HepG2 (cell line): ENCODE results near the gene UQCC2. TPM values are rescaled to one million over a fixed set of nuclear protein-coding genes. Genes with fewer than 3 reads are reported as not detected.

Experiments
- ATAC-seq: fragments of 200-7000 bp; cut with Tn5 transposase; 3 replicates; pipeline ENCODE4 v1.9.1; 2020; ENCODE audit warnings: mild to moderate bottlenecking, moderate library complexity
- BruUV-seq: library from RNA; stranded (reverse); fragments of 400-500 nt; replicated peaks from 2 replicates; lab custom pipeline; 2021; lab: Mats Ljungman, UMichigan
- CTCF ChIA-PET: fragments of 300-600 bp; formaldehyde crosslinking; extraction: SDS; loops from one replicate; lab custom pipeline; 2021; ENCODE audit warnings: low total read pairs, inconsistent platforms, low intra/inter-chr PET ratio; lab: Yijun Ruan, JAX
- POLR2A ChIA-PET: fragments of 350-600 bp; sonication (Branson Sonifier 250); formaldehyde crosslinking; loops from one replicate; lab custom pipeline; 2020; ENCODE audit warnings: antibody characterized with exemption, inconsistent platforms; lab: Yijun Ruan, JAX
- DNase-seq: peaks from one replicate; pipeline ENCODE4 v3.0.0-alpha.2; 2015; ENCODE audit warnings: low spot score
- FAIRE-seq: peaks from 3 replicates; lab custom pipeline; 2011; peaks lifted over from hg19 to GRCh38; lab: Jason Lieb, UNC
- H2AFZ ChIP-seq: one replicate; pipeline ENCODE4 v1.6.1; 2011; ENCODE audit warnings: low read length, inconsistent platforms
- H3K27ac ChIP-seq: fragments of 300-600 bp; 3 replicates; pipeline ENCODE4 v1.8.0; 2011; ENCODE audit warnings: mixed run types, mild to moderate bottlenecking, mixed read lengths, low read length, inconsistent platforms; ENCODE audit not compliant: insufficient read depth; ENCODE audit errors: extremely low read length
- H3K27me3 ChIP-seq, 2 experiments: fragments of 200-600 bp in 1 of 2; 2 replicates in 1 of 2; 3 replicates in 1 of 2; pipeline versions ENCODE4 v1.6.0 to v1.8.0; 2011; ENCODE audit warnings: low read length in 2 of 2, mild to moderate bottlenecking in 2 of 2, moderate library complexity in 2 of 2, inconsistent platforms in 1 of 2; ENCODE audit not compliant: insufficient read depth in 2 of 2, control insufficient read depth in 1 of 2
- H3K36me3 ChIP-seq, 2 experiments: fragments of 200-600 bp in 1 of 2; replicated peaks in 1 of 2; 2 replicates in 1 of 2; 3 replicates in 1 of 2; pipeline versions ENCODE4 v1.5.1 to v1.8.0; 2011; ENCODE audit warnings: low read length in 2 of 2, inconsistent platforms in 1 of 2; ENCODE audit not compliant: insufficient read depth in 2 of 2, control insufficient read depth in 1 of 2
- H3K4me1 ChIP-seq: 2 replicates; pipeline ENCODE4 v1.5.1; 2012; ENCODE audit warnings: low read length, inconsistent platforms; ENCODE audit not compliant: insufficient read depth
- H3K4me2 ChIP-seq: 2 replicates; pipeline ENCODE4 v1.6.0; 2011; ENCODE audit warnings: low read depth, low read length, inconsistent platforms
- H3K4me3 ChIP-seq, 3 experiments: fragments of 200-600 bp in 1 of 3; sonication (generic), shearing (Covaris generic) in 1 of 3; replicated peaks in 1 of 3; 2 replicates each; pipeline ENCODE4 v1.5.1; 2011 to 2016; ENCODE audit warnings: low read length in 3 of 3, inconsistent platforms in 2 of 3, low read depth in 2 of 3, mild to moderate bottlenecking in 2 of 3, control low read depth in 1 of 3, mixed read lengths in 1 of 3; ENCODE audit not compliant: insufficient read depth in 1 of 3
- H3K79me2 ChIP-seq: one replicate; pipeline ENCODE4 v1.6.1; 2011; ENCODE audit warnings: low read length, inconsistent platforms; ENCODE audit not compliant: insufficient read depth
- H3K9ac ChIP-seq: 2 replicates; pipeline ENCODE4 v1.6.0; 2011; ENCODE audit warnings: mild to moderate bottlenecking, low read depth, low read length, inconsistent platforms; ENCODE audit not compliant: insufficient read depth
- H3K9me3 ChIP-seq: 2 replicates; pipeline ENCODE4 v1.5.1; 2012; ENCODE audit warnings: mild to moderate bottlenecking, low read length
- H4K20me1 ChIP-seq: 2 replicates; pipeline ENCODE4 v1.6.0; 2011; ENCODE audit warnings: inconsistent platforms, mild to moderate bottlenecking, low read length, moderate library complexity; ENCODE audit not compliant: insufficient read depth
- ARHGAP35 ChIP-seq: sonication (generic); formaldehyde crosslinking; IDR thresholded peaks from 2 replicates; pipeline ENCODE4 v1.9.0; 2022; ENCODE audit warnings: mild to moderate bottlenecking, inconsistent platforms, moderate library complexity, missing genetic modification reagents, borderline replicate concordance
- ATRX ChIP-seq: sonication (generic); formaldehyde crosslinking; IDR thresholded peaks from 2 replicates; pipeline ENCODE4 v1.4.0; 2020; ENCODE audit warnings: missing genetic modification reagents, borderline replicate concordance
- HNRNPL ChIP-seq: fragments of 200-400 bp; formaldehyde crosslinking; IDR thresholded peaks from 2 replicates; pipeline ENCODE4 v1.6.1; 2017; ENCODE audit warnings: mild to moderate bottlenecking, low read depth, low read length
- HOMEZ ChIP-seq: IDR thresholded peaks from 2 replicates; pipeline ENCODE4 v1.6.1; 2016; ENCODE audit warnings: low read depth
- MXD4 ChIP-seq: IDR thresholded peaks from 2 replicates; pipeline ENCODE4 v1.6.1; 2016; ENCODE audit warnings: mild to moderate bottlenecking, missing biosample characterization, missing genetic modification reagents
- PLSCR1 ChIP-seq: sonication (generic); formaldehyde crosslinking; IDR thresholded peaks from 2 replicates; pipeline ENCODE4 v1.5.0; 2020; ENCODE audit warnings: missing genetic modification reagents, mild to moderate bottlenecking, borderline replicate concordance
- POLR2AphosphoS5 ChIP-seq: IDR thresholded peaks from 2 replicates; pipeline ENCODE4 v1.6.1; 2012; ENCODE audit warnings: low read depth, low read length
- SMAD3 ChIP-seq: sonication (generic); formaldehyde crosslinking; IDR thresholded peaks from 2 replicates; pipeline ENCODE4 v1.4.0; 2020; ENCODE audit warnings: missing genetic modification reagents
- TEF ChIP-seq: sonication (generic); formaldehyde crosslinking; IDR thresholded peaks from 2 replicates; pipeline ENCODE4 v1.5.0; 2020; ENCODE audit warnings: missing genetic modification reagents
- USF2 ChIP-seq, 2 experiments: sonication (generic) in 1 of 2; formaldehyde crosslinking in 1 of 2; IDR thresholded peaks; 2 replicates each; pipeline versions ENCODE4 v1.5.1 to v1.6.1; 2011 to 2020; ENCODE audit warnings: borderline replicate concordance in 1 of 2, low read depth in 1 of 2, low read length in 1 of 2, mild to moderate bottlenecking in 1 of 2, missing genetic modification reagents in 1 of 2, moderate library complexity in 1 of 2
- YEATS4 ChIP-seq: sonication (generic); formaldehyde crosslinking; IDR thresholded peaks from 2 replicates; pipeline ENCODE4 v1.4.0; 2020; ENCODE audit warnings: missing genetic modification reagents, borderline replicate concordance
- ZBTB21 ChIP-seq: sonication (generic); formaldehyde crosslinking; IDR thresholded peaks from 2 replicates; pipeline ENCODE4 v1.4.0; 2020; ENCODE audit warnings: missing genetic modification reagents
- ZNF292 ChIP-seq: sonication (generic); formaldehyde crosslinking; IDR thresholded peaks from 2 replicates; pipeline ENCODE4 v1.8.1; 2022; ENCODE audit warnings: mild to moderate bottlenecking, low read depth, missing genetic modification reagents, borderline replicate concordance
- ZNF530 ChIP-seq: sonication (generic); formaldehyde crosslinking; IDR thresholded peaks from 2 replicates; pipeline ENCODE4 v1.5.0; 2020; ENCODE audit warnings: low read depth, mild to moderate bottlenecking, missing genetic modification reagents
- ZNF547 ChIP-seq: sonication (generic); formaldehyde crosslinking; IDR thresholded peaks from 2 replicates; pipeline ENCODE4 v1.5.1; 2020; ENCODE audit warnings: mild to moderate bottlenecking, missing genetic modification reagents
- ZNF580 ChIP-seq: IDR thresholded peaks from 2 replicates; pipeline ENCODE4 v1.6.1; 2016; ENCODE audit warnings: low read depth, borderline replicate concordance
- ZNF616 ChIP-seq: sonication (generic); formaldehyde crosslinking; IDR thresholded peaks from 2 replicates; pipeline ENCODE4 v1.5.0; 2020; ENCODE audit warnings: low read depth, mild to moderate bottlenecking, missing genetic modification reagents
- WGBS: methylation state at CpG from one replicate; pipeline ENCODE4 v1.1.6; 2017; ENCODE audit warnings: low lambda C conversion rate; 5-methylcytosine and 5-hydroxymethylcytosine counted together
- in situ Hi-C: cut with HindIII; loops from 2 replicates; pipeline ENCODE4 v1.10.0; 2017; ENCODE audit warnings: low pct_unique_long_range_greater_than_20kb; ENCODE audit not compliant: extremely low pct_ligation_motif_present
- intact Hi-C: fragments of 100-400 bp; cut with micrococcal nuclease; formaldehyde crosslinking; loops from one replicate; pipeline ENCODE4 v1.10.0; 2022; ENCODE audit not compliant: unreplicated experiment
- polyA plus RNA-seq, 8 experiments: library from polyadenylated mRNA; depleted of rRNA in 3 of 8; stranded (reverse) in 7 of 8; unstranded in 1 of 8; fragments of >200 nt; fragmentation: Illumina TruSeq in 4 of 8; extraction: Trizol in 4 of 8; gene quantifications; 2 replicates each; pipeline versions ENCODE4 v1.2.1 to v1.2.3, GENCODE V29; 2011 to 2016; ENCODE audit warnings: low read depth in 4 of 8, missing spikeins in 1 of 8, mixed read lengths in 1 of 8; ENCODE audit not compliant: insufficient read depth in 1 of 8
- total RNA-seq, 5 experiments: library from RNA; depleted of rRNA; stranded (reverse); fragments of >200 nt; fragmentation: Illumina TruSeq; extraction: Trizol; gene quantifications; 2 replicates each; pipeline ENCODE4 v1.2.3, GENCODE V29; 2016; ENCODE audit warnings: low read depth in 1 of 5

UQCC2 gene
- total and polyA plus RNA-seq, 2 of the 13 experiments (the other 11 are each of a cell fraction or from before 2014, with no cell fraction given) = 82.4 to 238 TPM

GRCh38 chr6:33676416-33677142 is 34.9 kb downstream of the UQCC2 start:
- FAIRE-seq (no peak), ATAC-seq (no peak), DNase-seq (no peak)
- Histone ChIP-seq H4K20me1 (no peaks in the 10 kb centered on the region; the same call in 1 of the 2 replicates), H3K9me3 (no peaks in the 10 kb centered on the region), H3K4me3 (no peak overlapping the region), H3K4me2 (no peak overlapping the region), H2AFZ (no peak overlapping the region), H3K36me3 (peaks cover 4 to 7% of the 10 kb centered on the region in 2 experiments; a peak in 2 of 5 replicates), H3K79me2 (no peaks in the 10 kb centered on the region), H3K9ac (no peak overlapping the region), H3K4me1 (no peaks in the 10 kb centered on the region), H3K27me3 (no peaks in the 10 kb centered on the region), H3K27ac (no peak overlapping the region)
- WGBS = 94% methylated on average over 15 of the region's 15 CpGs
- ChIA-PET POLR2A (no interaction called here), CTCF (no interaction called here)
- intact Hi-C loops = no loop called here
- BruUV-seq = no TSS peak
- in situ Hi-C loops = no loop called here
- TF ChIP-seq POLR2AphosphoS5 = no peak
- TF ChIP-seq PLSCR1 (CRISPR knock-in tag) = no peak
- no peak for TF ChIP-seq YEATS4 (CRISPR knock-in tag)
- no peak for TF ChIP-seq HOMEZ (CRISPR knock-in tag)
- TF ChIP-seq USF2 (IDR thresholded peaks at IDR 0.05; ENCODE audit: low read depth, low read length) = no peak
- TF ChIP-seq USF2 (CRISPR knock-in tag; IDR thresholded peaks at IDR 0.05; ENCODE audit: borderline replicate concordance) = no peak
- TF ChIP-seq TEF (CRISPR knock-in tag) = no peak
- no peak for TF ChIP-seq ATRX (CRISPR knock-in tag)
- no peak for TF ChIP-seq ZBTB21 (CRISPR knock-in tag)
- no peak for TF ChIP-seq SMAD3 (CRISPR knock-in tag)
- TF ChIP-seq ZNF530 (CRISPR knock-in tag) = no peak
- no peak for TF ChIP-seq HNRNPL
- TF ChIP-seq ZNF547 (CRISPR knock-in tag) = no peak
- no peak for TF ChIP-seq MXD4 (CRISPR knock-in tag)
- TF ChIP-seq ZNF292 (CRISPR knock-in tag) = no peak
- no peak for TF ChIP-seq ARHGAP35 (CRISPR knock-in tag)
- TF ChIP-seq ZNF580 = no peak
- TF ChIP-seq ZNF616 (CRISPR knock-in tag) = no peak
